Measurements from ENCODE around the gene PECR. TPM values are rescaled to one million over a fixed set of nuclear protein-coding genes. Genes with fewer than 3 reads are reported as not detected.
"Not testable (repeated sequence)": the region's sequence is repeated elsewhere in the genome, so short reads cannot be mapped to it uniquely, and the experiment has no call there.

The PECR gene
- total RNA-seq, 1 donor from 2014 or later, result 1.8 TPM

DNA sequence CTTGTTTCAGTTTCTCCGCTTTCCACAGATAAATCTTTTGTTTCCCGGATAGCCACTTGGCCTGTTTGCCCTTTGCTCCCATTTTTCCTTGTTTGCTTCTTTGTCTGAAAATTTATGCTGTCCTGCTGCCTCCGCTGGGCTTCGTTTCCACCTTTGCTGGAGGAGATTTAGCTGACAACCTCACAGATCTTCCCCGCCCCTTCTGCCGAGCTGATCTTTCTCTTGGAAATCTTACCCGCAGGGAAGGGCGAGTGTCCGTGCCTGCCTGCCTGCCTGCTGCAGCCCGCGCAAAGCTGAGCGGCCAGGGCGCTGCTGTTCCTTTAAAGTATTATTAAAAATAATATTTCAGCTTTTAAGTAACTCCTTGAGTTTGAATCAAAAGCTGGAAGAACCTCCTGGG is 26.2 kb upstream of the PECR start:
- DNase-seq (ENCODE audit: low spot score), result no peak
- intact Hi-C loops (cut with DNase I), result no loop called here

DNA sequence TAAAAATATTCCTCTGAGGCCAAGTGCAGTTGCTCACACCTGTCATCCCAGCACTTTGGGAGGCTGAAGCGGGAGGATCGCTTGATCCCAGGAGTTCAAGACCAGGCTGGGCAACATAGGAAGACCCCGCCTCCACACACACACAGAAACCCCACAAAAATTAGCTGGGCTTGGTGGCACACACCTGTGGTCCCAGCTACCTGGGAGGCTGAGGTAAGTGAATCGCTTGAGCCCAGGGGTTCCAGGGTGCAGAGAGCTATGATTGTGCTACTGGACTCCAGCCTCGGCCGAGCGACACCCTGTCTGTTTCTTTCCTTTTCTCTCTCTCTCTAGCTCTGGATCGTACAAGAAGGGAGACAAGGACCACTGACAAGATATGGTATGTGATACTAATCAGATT is 25.7 kb upstream of the PECR start:
- intact Hi-C loops (cut with DNase I), result no loop called here
- DNase-seq (ENCODE audit: low spot score), result no peak

DNA sequence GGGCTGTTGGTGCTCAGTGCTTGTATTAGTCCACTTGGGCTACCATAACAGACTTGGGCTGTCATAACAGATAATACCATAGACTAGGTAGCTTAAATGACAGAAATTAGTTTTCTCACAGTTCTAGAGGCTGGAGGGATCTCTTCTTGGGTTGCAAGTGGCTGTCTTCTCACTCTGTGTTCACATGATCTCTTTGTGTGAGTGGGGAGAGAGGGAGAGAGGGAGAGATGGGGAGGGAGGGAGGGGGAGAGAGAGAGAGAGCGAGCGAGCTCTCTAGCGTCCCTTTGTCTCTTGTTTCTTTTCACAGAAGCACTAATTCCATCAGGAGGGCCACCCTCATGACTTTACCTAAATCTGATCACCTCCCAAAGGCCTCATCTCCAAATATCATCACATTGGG is 23.1 kb upstream of the PECR start:
- intact Hi-C loops (cut with DNase I), result no loop called here
- no peak for DNase-seq (ENCODE audit: low spot score)

DNA sequence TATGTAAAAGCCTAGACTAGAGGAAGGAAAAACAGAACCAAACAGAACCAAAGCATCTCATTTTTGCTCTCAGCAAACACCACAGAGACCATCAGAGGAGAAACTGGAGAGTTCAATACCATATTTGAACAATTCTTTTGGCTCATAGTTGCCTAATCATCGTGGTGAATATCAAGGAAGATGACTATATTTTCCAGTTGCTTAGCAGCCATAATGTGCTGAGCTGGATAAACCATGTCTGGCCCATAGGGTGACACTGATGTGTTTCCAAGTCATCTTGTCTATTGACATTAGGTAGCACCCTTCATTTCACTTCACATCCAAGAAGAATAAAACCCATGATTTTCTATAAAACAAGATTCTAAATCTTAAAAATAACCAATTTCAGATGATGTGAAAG is 21.6 kb upstream of the PECR start:
- intact Hi-C loops (cut with DNase I), result no loop called here
- DNase-seq (ENCODE audit: low spot score), result no peak

DNA sequence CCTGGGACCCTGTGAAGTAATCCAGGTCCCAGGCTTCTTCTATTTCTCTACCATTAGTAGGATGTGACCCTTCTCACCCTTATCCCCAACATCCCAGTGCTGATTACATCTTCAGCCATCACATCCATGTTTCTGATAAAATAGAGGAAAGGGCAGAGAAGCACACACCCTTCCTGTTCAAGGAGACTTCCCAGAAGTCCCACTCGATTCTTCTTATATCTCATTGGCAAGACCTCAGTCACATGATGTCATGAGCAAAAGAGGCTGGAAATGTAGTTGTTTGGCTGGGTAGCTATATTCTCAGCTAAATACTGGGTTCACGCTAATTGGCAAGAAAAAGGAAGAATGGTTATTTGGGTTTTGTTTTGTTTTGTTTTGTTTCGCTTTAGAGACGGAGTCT is 19.5 kb upstream of the PECR start:
- DNase-seq (ENCODE audit: low spot score), result no peak
- intact Hi-C loops (cut with DNase I), result no loop called here

DNA sequence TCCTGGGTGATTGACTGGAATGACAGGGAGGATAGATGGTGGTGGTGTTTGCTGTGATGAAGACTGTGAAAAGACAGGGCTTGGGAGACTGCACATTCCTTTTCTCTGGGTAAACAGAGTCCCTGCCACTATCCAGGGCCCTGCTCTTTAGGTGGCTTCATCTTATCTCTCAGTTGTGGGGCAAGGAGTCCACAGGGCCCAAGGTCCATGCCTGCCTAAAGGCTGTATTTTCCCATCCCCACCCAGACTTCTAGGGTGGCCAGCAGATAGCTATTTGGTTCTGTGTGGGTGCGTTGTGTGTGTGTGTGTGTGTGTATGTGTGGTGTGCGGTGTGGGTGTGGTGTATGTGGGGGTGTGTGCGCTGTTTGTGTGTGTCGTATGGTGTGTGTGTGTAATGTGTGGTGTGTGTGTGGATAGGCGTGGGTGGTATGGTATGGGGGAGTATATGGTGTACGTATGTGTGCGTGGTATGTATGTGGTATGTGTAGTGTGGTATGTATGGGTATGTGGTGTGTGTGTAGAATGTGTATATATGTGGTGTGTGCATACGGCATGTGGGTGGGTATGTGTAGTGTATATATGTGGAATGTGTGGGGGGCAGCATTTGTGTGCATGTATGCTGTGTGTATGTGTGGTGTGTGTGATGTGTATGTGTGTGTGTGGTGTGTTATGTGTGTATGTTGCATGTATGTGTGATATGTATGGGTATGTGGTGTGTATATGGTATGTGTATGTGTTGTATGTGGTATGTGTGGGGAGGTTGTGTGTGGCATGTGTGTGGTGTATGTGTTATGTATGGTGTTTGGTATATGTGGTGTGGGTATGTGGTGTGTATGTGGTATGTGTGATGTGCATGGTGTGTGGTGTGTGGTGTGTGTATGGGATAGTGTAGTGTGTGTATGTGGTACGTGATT is 17.1 kb upstream of the PECR start:
- intact Hi-C loops (cut with DNase I), result no loop called here
- no peak for DNase-seq (ENCODE audit: low spot score)

DNA sequence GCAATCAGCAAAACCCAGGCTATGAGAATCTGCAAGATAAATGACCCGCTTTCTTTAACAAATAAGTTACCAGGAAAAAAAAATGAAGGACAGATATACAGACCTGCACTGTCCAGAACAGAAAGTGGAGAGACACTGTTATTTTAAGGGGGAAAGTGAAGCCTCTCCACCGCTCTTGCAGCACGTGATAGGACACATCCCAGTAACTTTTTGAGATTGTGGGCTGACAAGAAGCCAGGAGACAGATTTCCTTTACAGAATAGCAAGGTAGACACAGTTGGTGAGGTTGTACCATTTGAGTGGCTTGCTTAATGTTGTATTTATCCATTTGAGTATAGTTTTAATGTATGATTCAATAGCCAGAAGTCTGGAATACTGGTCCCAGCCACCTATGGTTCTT is 13.1 kb upstream of the PECR start:
- intact Hi-C loops (cut with DNase I), result no loop called here
- no peak for DNase-seq (ENCODE audit: low spot score)

DNA sequence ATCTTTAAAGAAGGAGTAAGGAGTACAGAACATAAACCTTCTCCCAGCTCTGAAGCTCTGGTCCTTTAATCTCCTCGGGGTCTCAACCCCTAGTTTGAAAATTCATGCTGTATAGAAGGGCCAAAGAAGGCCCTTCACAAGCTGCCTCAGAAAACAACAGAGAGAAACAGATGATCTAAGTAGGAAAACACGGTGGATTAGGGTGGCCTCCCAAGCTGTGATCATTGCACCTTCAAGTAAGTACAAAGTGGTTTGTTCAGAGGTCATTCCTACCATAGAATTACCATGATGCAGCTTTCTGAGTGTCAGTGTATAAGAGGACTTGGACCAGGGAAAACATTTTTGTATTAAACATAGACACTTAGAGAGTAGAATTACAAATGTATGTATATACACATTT is 11.0 kb upstream of the PECR start:
- intact Hi-C loops (cut with DNase I), result no loop called here

DNA sequence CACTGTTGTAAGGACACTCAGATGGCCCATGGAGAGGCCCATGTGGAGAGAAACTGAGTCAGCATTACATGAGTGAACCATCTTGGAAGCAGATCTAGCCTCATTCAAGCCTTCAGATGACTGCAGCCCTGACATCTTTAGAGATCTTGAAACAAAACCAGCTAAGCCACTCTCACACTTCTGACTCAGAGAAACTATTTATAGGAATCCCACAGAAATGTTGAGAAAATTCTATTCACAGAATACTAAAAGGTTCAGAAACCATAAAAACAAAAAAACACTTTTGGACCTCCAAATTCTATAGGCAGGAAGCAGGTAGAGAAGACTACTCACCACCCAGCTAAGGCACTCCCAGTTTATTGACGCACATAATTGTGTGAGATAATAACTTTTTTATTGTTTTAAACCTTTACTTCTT is 8.8 kb upstream of the PECR start:
- intact Hi-C loops (cut with DNase I), result no loop called here
- DNase-seq (ENCODE audit: low spot score), result no peak

More for the DNA sequence above, 11.0 kb upstream of the PECR start:
- no peak for DNase-seq (ENCODE audit: low spot score)

DNA sequence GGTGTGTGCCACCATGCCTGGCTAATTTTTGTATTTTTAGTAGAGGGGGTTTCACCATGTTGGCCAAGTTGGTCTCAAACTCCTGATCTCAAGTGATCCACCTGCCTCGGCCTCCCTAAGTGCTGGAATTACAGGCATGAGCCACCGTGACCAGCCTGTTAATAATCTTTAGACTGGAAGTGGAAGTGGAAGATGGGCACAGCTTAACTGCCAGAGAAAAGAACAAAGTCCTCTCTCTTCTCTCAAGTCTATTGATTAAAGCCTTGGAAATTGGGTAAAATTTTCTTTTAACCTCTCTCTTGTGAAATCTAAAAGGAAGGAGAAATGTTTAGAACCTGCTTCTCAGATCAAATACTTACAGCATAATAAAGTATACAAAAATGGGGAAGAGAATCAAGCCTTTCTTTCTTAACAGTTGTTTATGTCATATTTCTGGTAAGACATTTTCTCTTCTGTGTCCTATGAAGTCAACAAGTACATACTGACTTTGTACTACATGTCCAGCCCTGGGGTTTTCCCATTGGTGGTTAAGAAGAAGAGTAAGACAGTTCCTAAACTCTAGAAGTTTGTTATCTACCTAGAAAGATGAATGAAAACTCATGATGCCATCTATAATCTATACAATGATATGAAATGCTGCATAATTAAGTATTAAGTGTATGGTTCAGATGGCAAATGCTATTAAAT is 4.7 kb upstream of the PECR start:
- intact Hi-C loops (cut with DNase I), result no loop called here
- DNase-seq (ENCODE audit: low spot score), result no peak

DNA sequence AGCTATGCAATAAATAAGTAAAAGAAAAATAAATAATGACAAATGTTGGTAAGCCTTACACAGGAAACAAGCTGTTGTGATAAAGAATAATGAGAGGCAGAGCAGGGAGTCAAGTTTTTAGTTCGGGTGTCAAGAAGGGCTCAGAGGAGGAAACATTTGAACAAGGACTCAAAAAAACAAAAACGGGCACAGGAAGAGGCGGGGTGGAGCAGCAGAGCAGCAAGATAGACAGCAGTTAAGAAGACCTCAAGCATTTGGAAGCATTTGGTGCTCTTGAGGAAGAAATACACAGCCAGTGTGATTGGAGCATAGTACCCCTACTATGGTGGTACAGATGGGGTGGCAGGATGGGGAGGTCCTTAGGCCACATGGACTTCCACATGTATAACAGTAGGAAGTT is 2.9 kb upstream of the PECR start:
- intact Hi-C loops (cut with DNase I), result no loop called here
- no peak for DNase-seq (ENCODE audit: low spot score)

DNA sequence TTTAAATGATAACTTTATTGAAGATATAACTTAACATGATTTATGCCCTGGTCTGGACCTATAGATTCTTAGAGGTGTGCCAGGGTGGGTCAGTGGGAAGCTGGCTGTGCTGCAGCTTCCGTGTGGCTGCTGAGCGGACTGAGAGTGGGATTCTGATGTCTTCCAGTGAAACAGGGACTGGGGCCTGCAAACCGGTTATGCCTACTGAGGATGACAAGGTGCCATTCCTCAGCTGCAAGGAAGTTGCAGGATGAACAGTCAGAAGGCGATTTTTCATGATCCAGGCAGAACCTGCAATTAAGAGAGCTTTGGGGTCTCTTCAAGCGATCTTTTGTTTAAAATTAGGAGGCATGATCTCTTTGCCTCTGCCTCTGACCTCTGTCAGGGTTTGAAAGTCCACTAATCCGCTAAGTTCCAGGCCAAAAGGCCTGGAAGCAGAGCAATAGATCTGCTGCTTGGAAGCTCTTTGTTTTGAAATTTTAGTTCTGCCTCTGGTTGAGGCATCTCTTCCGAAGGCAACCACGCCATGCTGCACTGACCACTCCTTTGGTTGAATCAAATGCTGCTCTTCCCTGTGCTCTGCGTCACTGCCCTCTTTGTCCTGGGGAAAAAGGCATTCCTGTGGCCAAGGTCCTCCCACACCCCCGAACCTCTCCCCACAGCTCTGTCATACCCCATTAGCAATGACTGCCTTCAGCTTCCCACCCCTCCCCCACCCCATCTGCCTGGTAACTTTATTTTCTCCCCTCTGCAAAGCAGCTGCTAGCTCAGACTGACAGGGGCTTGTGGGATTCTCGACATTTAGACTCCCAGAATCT is 2.1 kb upstream of the PECR start:
- DNase-seq (ENCODE audit: low spot score), result no peak
- intact Hi-C loops (cut with DNase I), result no loop called here

DNA sequence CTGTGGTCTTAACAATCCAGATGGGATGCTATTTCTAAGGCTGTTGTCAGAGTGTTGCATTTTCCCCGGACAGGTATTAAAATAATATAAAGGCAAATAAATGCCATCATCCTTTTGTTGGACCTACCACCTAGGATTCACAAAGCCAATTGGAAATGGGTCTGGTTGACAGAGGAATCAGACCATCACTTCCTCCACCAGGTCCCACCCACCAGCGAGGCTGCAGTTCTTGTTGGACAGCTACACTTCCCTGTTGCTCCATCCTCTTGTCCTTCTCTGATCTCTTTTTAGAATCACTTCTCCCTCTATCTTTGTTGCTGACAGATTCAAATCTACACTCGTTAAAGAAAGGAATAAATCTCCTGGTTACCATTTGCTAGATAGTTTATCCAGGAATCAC is 1.2 kb upstream of the PECR start:
- intact Hi-C loops (cut with DNase I), result no loop called here
- DNase-seq (ENCODE audit: low spot score), result peak; percentile 80

DNA sequence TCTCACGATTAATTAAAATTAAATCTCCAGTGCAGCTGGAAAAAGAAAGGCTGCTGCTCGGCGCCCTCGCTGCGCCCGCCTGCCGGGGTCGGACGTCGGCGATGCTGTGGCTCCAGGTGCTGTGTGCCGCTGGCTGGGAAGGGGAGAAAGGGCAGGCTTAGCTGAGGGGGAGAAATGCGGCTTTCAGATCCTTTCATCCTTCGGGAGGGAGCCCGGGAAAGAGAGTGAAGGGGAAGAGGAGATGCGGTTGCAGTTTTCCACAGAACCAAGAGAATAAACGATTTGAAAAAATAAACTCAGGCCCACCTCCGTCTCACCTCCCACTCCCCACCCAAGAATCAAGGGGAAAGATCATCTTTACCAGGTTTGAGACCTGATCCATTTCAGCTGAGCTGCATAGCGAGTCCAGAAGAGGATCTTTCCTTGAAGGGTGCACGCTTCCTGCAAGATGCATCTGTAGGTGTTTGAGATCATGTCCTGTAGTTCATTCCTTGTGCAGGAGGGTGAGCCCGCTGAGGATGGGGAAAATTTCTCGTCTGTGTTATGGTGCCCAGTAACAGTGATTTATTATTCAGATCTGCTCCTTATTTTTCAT is 605 bp upstream of the PECR start:
- intact Hi-C loops (cut with DNase I), result no loop called here
- no peak for DNase-seq (ENCODE audit: low spot score)

DNA sequence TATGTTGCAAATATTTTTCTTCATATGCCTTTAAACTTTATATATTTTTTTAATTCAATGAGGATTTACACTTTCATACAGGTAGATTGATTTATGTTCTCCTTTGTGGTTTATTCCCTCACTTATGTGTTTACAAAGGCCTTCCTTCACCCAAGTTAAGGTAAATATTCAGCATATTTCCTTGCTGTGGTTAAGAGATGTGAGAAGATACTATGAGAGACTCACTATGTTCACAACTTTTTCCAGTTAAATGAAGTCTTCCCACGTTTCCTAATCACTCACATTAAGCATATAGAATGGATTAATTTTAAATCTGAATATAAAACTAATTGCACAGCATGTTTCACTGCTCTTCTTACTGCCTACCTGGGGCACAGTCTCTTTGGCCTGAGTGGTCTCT is 597 bp downstream of the PECR start:
- intact Hi-C loops (cut with DNase I), result no loop called here

DNA sequence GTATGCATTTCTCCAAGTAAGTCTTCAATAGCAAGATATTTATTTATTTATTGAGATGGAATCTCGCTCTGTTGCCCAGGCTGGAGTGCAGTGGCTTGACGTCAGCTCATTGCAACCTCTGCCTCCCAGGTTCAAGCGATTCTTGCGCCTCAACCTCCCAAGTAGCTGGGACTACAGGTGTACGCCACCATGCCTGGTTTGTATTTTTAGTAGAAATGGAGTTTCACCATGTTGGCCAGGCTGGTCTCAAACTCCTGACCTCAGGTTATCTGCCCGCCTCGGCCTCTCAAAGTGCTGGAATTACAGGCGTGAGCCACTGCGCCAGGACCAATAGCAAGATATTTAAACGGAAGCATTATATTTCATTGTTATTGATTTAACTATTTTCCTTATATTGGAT is 1.6 kb downstream of the PECR start:
- DNase-seq (ENCODE audit: low spot score); intact Hi-C loops (cut with DNase I): not testable (repeated sequence)

More for the DNA sequence above, 597 bp downstream of the PECR start:
- DNase-seq (ENCODE audit: low spot score), result no peak

DNA sequence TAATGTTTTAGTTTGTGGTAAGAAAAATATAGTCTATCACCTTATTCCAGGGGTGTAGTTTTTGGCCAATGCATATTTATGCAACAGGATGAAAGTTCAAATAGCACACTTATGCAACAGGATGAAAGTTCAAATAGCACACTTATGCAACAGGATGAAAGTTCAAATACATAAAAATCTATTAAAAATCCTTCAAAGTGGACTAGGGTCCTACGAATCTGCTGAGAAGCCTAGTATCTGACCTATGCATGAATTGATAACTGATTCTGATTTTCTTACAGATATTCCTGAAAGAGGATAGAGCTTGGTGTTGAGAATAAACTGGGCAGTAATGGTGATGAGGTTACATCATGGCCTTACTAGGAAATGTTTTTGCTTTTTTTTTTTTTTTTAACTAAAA is 2.8 kb downstream of the PECR start:
- intact Hi-C loops (cut with DNase I), result no loop called here
- no peak for DNase-seq (ENCODE audit: low spot score)

DNA sequence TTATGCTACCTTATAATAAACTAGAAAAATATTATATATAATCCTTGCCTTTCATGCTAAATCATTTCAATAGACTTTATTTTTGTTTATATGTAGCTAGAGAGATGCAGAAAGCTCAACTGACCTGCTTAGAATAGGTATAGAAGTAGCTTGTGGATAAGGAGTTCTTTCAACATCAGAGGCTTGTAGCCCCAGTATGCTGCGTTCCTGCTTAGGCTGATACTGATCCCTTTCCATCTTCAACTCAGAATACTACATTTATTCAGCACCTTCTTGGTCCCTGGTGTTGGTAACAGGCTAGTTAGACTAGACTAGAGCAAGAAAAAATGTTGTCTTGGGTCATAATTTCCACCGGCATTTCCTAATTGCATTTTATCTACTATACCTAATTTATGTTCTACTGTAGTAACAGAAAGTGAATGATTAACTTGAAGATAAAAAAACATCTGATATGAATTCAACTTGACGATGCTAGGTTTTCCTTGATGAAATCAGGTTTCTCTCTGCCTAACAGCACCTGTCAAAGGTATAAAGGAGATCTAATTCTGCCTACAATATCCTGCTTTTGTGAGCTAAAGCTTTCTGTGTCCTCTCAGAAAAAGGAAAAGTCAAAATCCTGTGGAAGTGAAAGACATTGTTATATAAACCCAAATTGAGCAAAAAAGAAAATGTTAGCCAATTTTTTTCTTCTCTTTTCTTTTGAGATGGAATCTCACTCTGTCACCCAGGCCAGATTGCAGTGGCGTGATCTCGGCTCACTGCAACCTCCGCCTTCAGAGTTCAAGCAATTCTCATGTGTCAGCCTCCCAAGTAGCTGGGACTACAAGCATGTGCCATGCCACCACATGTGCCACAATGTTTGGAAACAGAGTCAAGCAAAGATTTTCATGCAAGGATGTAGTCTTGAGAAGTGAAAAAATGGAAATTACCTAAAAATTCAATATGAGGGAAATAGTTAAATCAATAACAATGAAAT is 5.8 kb downstream of the PECR start:
- DNase-seq (ENCODE audit: low spot score), result no peak
- intact Hi-C loops (cut with DNase I), result no loop called here

DNA sequence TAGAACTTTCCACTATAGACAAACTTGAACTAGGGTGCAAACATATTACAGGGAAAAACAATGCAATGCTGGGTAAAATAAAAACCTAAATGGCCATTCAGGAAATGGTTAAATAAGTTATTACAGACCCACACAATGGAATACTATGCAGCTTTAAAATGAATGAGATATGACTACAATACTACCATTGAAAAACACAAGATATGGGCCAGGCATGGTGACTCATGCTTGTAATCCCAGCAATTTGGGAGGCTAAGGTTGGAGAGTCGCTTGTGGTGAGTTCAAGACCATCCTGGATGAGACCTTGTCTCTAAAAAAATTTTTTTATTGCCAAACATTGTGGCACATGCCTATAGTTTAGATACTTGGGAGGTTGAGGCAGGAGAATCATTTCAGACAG is 6.8 kb downstream of the PECR start:
- intact Hi-C loops (cut with DNase I), result no loop called here
- no peak for DNase-seq (ENCODE audit: low spot score)
